ENCODE results near the gene SAPCD2.

SAPCD2 gene

GRCh38 chr9:137031904-137032640 lies 38.3 kb downstream of the SAPCD2 start, which contains the start of gene FUT7:
FUT7 (minus strand) TSS chr9:137032088; CDS start chr9:137031991, 97 bp downstream.
- Histone ChIP-seq H3K27ac (ENCODE audit: low read depth, low read length) (no peak within 1 kb of the TSS), H3K4me3 (ENCODE audit: low read depth, low read length) (no peak within 1 kb of the TSS), H3K9ac (ENCODE audit: low read length) (no peak within 1 kb of the TSS), H3K9me3 (ENCODE audit: control insufficient read depth, insufficient read depth, low read depth, low read length) (no peaks in the 10 kb centered on the region), H3K36me3 (ENCODE audit: control insufficient read depth, insufficient read depth, low read length) (no peaks in the 10 kb centered on the region), H3K4me1 (ENCODE audit: control insufficient read depth, insufficient read depth, low read length) (peaks cover 5% of the 10 kb centered on the region; the same call in 1 of the 2 replicates), H3K27me3 (ENCODE audit: control insufficient read depth, insufficient read depth, low read length) (peaks cover 24% of the 10 kb centered on the region)

GRCh38 chr9:137030538-137031527 lies 39.5 kb downstream of the SAPCD2 start:
- Histone ChIP-seq H3K9ac (ENCODE audit: low read length) (no peak overlapping the region), H3K4me1 (ENCODE audit: control insufficient read depth, insufficient read depth, low read length) (peaks cover 5% of the 10 kb centered on the region; the same call in 1 of the 2 replicates), H3K4me3 (ENCODE audit: low read depth, low read length) (no peak overlapping the region), H3K27ac (ENCODE audit: low read depth, low read length) (no peak overlapping the region), H3K36me3 (ENCODE audit: control insufficient read depth, insufficient read depth, low read length) (no peaks in the 10 kb centered on the region), H3K27me3 (ENCODE audit: control insufficient read depth, insufficient read depth, low read length) (peaks cover 31% of the 10 kb centered on the region), H3K9me3 (ENCODE audit: control insufficient read depth, insufficient read depth, low read depth, low read length) (no peaks in the 10 kb centered on the region)

- Histone ChIP-seq H3K9me3 (ENCODE audit: control insufficient read depth, insufficient read depth, low read depth, low read length) (no peaks in the 10 kb centered on the region), H3K4me3 (ENCODE audit: low read depth, low read length) (no peak overlapping the region), H3K9ac (ENCODE audit: low read length) (no peak overlapping the region), H3K27me3 (ENCODE audit: control insufficient read depth, insufficient read depth, low read length) (peaks cover 30% of the 10 kb centered on the region), H3K27ac (ENCODE audit: low read depth, low read length) (no peak overlapping the region), H3K4me1 (ENCODE audit: control insufficient read depth, insufficient read depth, low read length) (peaks cover 5% of the 10 kb centered on the region; the same call in 1 of the 2 replicates), H3K36me3 (ENCODE audit: control insufficient read depth, insufficient read depth, low read length) (no peaks in the 10 kb centered on the region)
These were observed 40.4 kb downstream of the SAPCD2 start for GRCh38 chr9:137030006-137030405.

GRCh38 chr9:137029058-137029936 lies 41.1 kb downstream of the SAPCD2 start:
- H3K4me3 ChIP-seq (ENCODE audit: low read depth, low read length): peak overlapping the region; percentile 69
- peaks cover 5% of the 10 kb centered on the region; the same call in 1 of the 2 replicates for H3K4me1 ChIP-seq (ENCODE audit: control insufficient read depth, insufficient read depth, low read length)
- H3K9ac ChIP-seq (ENCODE audit: low read length): no peak overlapping the region
- no peak overlapping the region for H3K27ac ChIP-seq (ENCODE audit: low read depth, low read length)
- H3K36me3 ChIP-seq (ENCODE audit: control insufficient read depth, insufficient read depth, low read length): no peaks in the 10 kb centered on the region
- H3K27me3 ChIP-seq (ENCODE audit: control insufficient read depth, insufficient read depth, low read length): peaks cover 24% of the 10 kb centered on the region
- H3K9me3 ChIP-seq (ENCODE audit: control insufficient read depth, insufficient read depth, low read depth, low read length): no peaks in the 10 kb centered on the region

GRCh38 chr9:137028263-137029057 lies 41.9 kb downstream of the SAPCD2 start:
- peaks cover 5% of the 10 kb centered on the region; the same call in 1 of the 2 replicates for H3K4me1 ChIP-seq (ENCODE audit: control insufficient read depth, insufficient read depth, low read length)
- no peaks in the 10 kb centered on the region for H3K36me3 ChIP-seq (ENCODE audit: control insufficient read depth, insufficient read depth, low read length)
- H3K27ac ChIP-seq (ENCODE audit: low read depth, low read length): no peak overlapping the region
- no peaks in the 10 kb centered on the region for H3K9me3 ChIP-seq (ENCODE audit: control insufficient read depth, insufficient read depth, low read depth, low read length)
- peak overlapping the region; percentile 69 for H3K4me3 ChIP-seq (ENCODE audit: low read depth, low read length)
- no peak overlapping the region for H3K9ac ChIP-seq (ENCODE audit: low read length)
- H3K27me3 ChIP-seq (ENCODE audit: control insufficient read depth, insufficient read depth, low read length): peaks cover 24% of the 10 kb centered on the region

GRCh38 chr9:137027369-137028262 lies 42.7 kb downstream of the SAPCD2 start, which contains the start of gene ABCA2:
ABCA2 (minus strand) TSS chr9:137028237; CDS start chr9:137028140, 97 bp downstream.
- peaks cover 24% of the 10 kb centered on the region for H3K27me3 ChIP-seq (ENCODE audit: control insufficient read depth, insufficient read depth, low read length)
- no peaks in the 10 kb centered on the region for H3K36me3 ChIP-seq (ENCODE audit: control insufficient read depth, insufficient read depth, low read length)
- no peaks in the 10 kb centered on the region for H3K9me3 ChIP-seq (ENCODE audit: control insufficient read depth, insufficient read depth, low read depth, low read length)
- peak within 1 kb of the TSS; percentile 69 for H3K4me3 ChIP-seq (ENCODE audit: low read depth, low read length)
- no peak within 1 kb of the TSS for H3K27ac ChIP-seq (ENCODE audit: low read depth, low read length)
- peaks cover 5% of the 10 kb centered on the region; the same call in 1 of the 2 replicates for H3K4me1 ChIP-seq (ENCODE audit: control insufficient read depth, insufficient read depth, low read length)
- H3K9ac ChIP-seq (ENCODE audit: low read length): no peak within 1 kb of the TSS

DNA sequence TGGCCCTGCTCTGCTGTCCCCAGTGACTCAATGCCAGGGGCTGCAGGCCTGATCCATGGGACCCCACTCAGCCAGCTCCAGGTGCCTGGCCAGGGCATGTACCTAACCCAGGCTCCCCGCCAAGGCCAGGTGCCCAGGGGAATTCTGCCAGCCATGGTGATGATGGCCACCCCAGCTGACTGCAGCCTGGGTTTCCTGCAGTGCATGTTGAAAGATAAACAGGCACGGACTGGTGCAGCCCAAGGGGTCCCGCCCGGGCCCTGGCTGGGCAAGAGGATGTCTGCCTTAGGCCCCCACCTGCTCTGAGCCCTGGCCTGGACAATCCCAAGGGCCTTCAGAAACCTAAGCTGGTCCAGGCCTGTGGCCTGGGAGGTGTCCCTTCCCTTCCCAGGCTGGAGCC lies 43.5 kb downstream of the SAPCD2 start:
- peak overlapping the region; percentile 44; the same call in 1 of the 2 replicates for H3K4me3 ChIP-seq (ENCODE audit: low read depth, low read length)

DNA sequence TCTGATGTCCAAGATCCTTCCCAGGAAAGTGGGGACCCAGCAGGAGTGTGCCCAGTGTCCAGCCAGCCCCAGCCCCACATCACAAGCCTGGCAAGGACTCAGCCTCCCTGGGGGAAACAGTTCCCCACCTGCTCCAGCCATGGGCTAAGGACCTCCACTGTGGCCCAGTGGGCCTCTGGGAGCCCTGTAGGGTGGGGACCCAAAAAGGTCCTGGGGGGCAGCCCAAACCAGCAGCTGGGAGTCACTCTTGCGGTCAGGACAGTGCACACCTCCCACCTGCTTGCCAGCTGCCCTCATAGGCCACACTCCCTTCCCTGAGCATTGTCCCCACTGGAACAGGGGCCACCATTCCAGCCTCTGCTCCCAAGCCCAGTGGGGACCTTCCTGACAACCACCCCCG lies 44.0 kb downstream of the SAPCD2 start:
- H3K9ac ChIP-seq (ENCODE audit: low read length): no peak overlapping the region
- peaks cover 24% of the 10 kb centered on the region for H3K27me3 ChIP-seq (ENCODE audit: control insufficient read depth, insufficient read depth, low read length)
- H3K9me3 ChIP-seq (ENCODE audit: control insufficient read depth, insufficient read depth, low read depth, low read length): no peaks in the 10 kb centered on the region
- H3K36me3 ChIP-seq (ENCODE audit: control insufficient read depth, insufficient read depth, low read length): no peaks in the 10 kb centered on the region
- no peak overlapping the region for H3K27ac ChIP-seq (ENCODE audit: low read depth, low read length)
- H3K4me3 ChIP-seq (ENCODE audit: low read depth, low read length): no peak overlapping the region
- peaks cover 7% of the 10 kb centered on the region; the same call in 1 of the 2 replicates for H3K4me1 ChIP-seq (ENCODE audit: control insufficient read depth, insufficient read depth, low read length)

More for the DNA sequence above, 43.5 kb downstream of the SAPCD2 start:
- Histone ChIP-seq H3K27ac (ENCODE audit: low read depth, low read length) (no peak overlapping the region), H3K27me3 (ENCODE audit: control insufficient read depth, insufficient read depth, low read length) (peaks cover 24% of the 10 kb centered on the region), H3K9ac (ENCODE audit: low read length) (no peak overlapping the region), H3K4me1 (ENCODE audit: control insufficient read depth, insufficient read depth, low read length) (peaks cover 7% of the 10 kb centered on the region; the same call in 1 of the 2 replicates), H3K36me3 (ENCODE audit: control insufficient read depth, insufficient read depth, low read length) (no peaks in the 10 kb centered on the region), H3K9me3 (ENCODE audit: control insufficient read depth, insufficient read depth, low read depth, low read length) (no peaks in the 10 kb centered on the region)

DNA sequence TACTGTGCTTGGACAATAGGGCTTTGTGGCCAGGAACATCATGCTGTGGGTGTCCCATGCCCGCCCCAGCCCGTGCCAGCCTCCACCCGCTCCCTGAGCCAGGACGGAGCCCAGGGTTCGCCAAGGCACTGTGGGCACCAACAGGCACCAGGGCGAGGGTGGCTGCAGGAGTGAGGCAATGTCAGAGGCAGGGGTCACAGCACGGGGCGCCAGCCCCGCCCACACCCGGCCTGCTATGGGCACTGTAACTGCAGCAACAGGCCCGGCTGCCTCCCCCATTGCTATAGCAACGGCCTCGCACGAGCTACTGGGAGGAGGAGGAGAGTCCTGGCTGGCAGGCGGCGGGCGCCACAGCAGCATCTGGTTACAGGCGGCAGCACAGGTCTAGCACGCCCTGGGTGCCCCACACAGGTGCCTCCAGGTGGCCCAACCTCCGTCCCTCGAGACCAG lies 44.8 kb downstream of the SAPCD2 start:
- Histone ChIP-seq H3K9me3 (ENCODE audit: control insufficient read depth, insufficient read depth, low read depth, low read length) (no peaks in the 10 kb centered on the region), H3K27ac (ENCODE audit: low read depth, low read length) (no peak overlapping the region), H3K4me3 (ENCODE audit: low read depth, low read length) (no peak overlapping the region), H3K27me3 (ENCODE audit: control insufficient read depth, insufficient read depth, low read length) (peaks cover 24% of the 10 kb centered on the region), H3K4me1 (ENCODE audit: control insufficient read depth, insufficient read depth, low read length) (peaks cover 7% of the 10 kb centered on the region; the same call in 1 of the 2 replicates), H3K36me3 (ENCODE audit: control insufficient read depth, insufficient read depth, low read length) (no peaks in the 10 kb centered on the region), H3K9ac (ENCODE audit: low read length) (no peak overlapping the region)

All from HUES6 (cell line).